ENCODE data around the gene HNF1B.
A peak's percentile ranks its signal among the peaks of the same experiment; 100 is the strongest.

Gene HNF1B

DNA sequence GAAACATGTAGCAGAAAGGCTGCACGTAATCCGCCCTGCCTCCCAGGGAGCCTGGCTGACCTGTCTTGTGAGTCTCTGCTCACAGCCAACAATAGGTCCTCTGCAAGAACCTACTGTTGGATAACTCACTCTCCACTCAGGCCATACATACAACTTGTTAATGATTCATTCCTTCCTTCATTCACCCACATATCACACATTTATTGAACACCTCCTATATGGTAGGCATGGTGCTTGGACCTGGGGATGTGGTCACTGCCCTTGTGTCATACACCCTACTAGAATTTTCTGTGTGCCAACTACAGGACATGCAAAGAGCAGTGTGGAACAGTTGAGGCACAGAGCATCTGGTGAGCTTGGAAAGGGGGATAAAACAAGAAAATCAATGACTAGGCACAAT, 28.1 kb upstream of the HNF1B start:
- in situ Hi-C loops (cut with MboI; ENCODE audit: low sequenced_read_pairs, unreplicated experiment): no loop called here
- TF ChIP-seq, protein P1, sequence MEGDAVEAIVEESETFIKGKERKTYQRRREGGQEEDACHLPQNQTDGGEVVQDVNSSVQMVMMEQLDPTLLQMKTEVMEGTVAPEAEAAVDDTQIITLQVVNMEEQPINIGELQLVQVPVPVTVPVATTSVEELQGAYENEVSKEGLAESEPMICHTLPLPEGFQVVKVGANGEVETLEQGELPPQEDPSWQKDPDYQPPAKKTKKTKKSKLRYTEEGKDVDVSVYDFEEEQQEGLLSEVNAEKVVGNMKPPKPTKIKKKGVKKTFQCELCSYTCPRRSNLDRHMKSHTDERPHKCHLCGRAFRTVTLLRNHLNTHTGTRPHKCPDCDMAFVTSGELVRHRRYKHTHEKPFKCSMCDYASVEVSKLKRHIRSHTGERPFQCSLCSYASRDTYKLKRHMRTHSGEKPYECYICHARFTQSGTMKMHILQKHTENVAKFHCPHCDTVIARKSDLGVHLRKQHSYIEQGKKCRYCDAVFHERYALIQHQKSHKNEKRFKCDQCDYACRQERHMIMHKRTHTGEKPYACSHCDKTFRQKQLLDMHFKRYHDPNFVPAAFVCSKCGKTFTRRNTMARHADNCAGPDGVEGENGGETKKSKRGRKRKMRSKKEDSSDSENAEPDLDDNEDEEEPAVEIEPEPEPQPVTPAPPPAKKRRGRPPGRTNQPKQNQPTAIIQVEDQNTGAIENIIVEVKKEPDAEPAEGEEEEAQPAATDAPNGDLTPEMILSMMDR (IDR thresholded peaks at IDR 0.05; ENCODE audit: borderline replicate concordance, control extremely low read depth, extremely low read depth, insufficient read depth, missing control alignments): no peak
- DNase-seq (ENCODE audit: low spot score): no peak

GRCh38 chr17:37770631-37771518, 26.0 kb upstream of the HNF1B start:
- in situ Hi-C loops (cut with MboI; ENCODE audit: low sequenced_read_pairs, unreplicated experiment): no loop called here
- TF ChIP-seq, protein P1 (IDR thresholded peaks at IDR 0.05; ENCODE audit: borderline replicate concordance, control extremely low read depth, extremely low read depth, insufficient read depth, missing control alignments): peak; percentile 19
- no peak for DNase-seq (ENCODE audit: low spot score)

GRCh38 chr17:37769050-37769449, 24.2 kb upstream of the HNF1B start:
- in situ Hi-C loops (cut with MboI; ENCODE audit: low sequenced_read_pairs, unreplicated experiment): no loop called here
- TF ChIP-seq, protein P1 (IDR thresholded peaks at IDR 0.05; ENCODE audit: borderline replicate concordance, control extremely low read depth, extremely low read depth, insufficient read depth, missing control alignments): no peak
- no peak for DNase-seq (ENCODE audit: low spot score)

DNA sequence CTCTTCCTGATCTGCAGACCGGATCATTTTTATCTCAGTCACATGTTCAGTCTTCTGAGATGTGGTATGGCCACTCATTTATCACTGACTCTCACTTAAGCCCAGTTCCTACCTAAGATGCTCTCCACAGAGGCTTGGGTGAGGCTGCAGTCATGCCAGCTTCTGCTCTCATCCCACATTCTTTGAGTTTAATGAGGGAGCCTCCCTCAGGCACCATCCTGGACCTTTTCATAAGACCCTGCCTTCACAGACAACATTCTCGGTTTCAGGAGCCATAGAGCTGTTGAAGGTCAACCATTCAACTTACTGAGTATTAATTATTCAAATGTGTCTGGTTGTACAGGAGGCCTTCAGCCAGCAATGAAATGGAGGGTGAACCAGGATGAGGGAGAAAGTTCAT, 23.6 kb upstream of the HNF1B start:
- TF ChIP-seq, protein P1 (IDR thresholded peaks at IDR 0.05; ENCODE audit: borderline replicate concordance, control extremely low read depth, extremely low read depth, insufficient read depth, missing control alignments): no peak
- no peak for DNase-seq (ENCODE audit: low spot score)
- in situ Hi-C loops (cut with MboI; ENCODE audit: low sequenced_read_pairs, unreplicated experiment): no loop called here

- no peak for DNase-seq (ENCODE audit: low spot score)
- in situ Hi-C loops (cut with MboI; ENCODE audit: low sequenced_read_pairs, unreplicated experiment): no loop called here
- TF ChIP-seq, protein P1 (IDR thresholded peaks at IDR 0.05; ENCODE audit: borderline replicate concordance, control extremely low read depth, extremely low read depth, insufficient read depth, missing control alignments): no peak
These were observed 22.1 kb upstream of the HNF1B start for GRCh38 chr17:37766971-37767370.

DNA sequence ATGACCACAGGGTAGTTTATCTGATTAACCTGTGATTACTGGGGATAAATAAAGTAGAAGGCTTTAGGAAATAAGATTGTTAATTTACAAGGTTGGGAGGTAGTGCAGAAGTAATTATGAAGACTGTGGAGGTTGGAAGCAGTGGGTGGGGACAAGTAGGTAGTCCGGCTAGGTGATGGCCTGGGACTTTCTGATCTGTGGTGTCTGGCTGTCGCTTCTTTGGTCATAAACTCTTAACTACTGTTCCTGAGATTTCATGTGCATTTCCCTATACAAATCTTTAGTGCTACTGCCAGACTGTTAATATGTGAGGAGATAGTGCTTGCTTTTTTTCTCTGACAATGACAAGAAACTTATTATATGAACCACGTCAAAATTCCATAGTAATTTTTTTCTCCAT, 19.5 kb upstream of the HNF1B start:
- DNase-seq (ENCODE audit: low spot score): no peak
- TF ChIP-seq, protein P1 (IDR thresholded peaks at IDR 0.05; ENCODE audit: borderline replicate concordance, control extremely low read depth, extremely low read depth, insufficient read depth, missing control alignments): no peak
- in situ Hi-C loops (cut with MboI; ENCODE audit: low sequenced_read_pairs, unreplicated experiment): no loop called here
